HG02840 (cell line): ENCODE data around the gene FBXW8.

Source experiments
- ATAC-seq: cut with Tn5 transposase; IDR thresholded peaks from one replicate; pipeline ENCODE4 v1.9.1; 2021; ENCODE audit warnings: mild to moderate bottlenecking, moderate library complexity, moderate number of reproducible peaks; ENCODE audit not compliant: unreplicated experiment, low FRiP score

FBXW8 gene

GRCh38 chr12:116950628-116951325, 40.0 kb downstream of the FBXW8 start:
- ATAC-seq = no peak

DNA sequence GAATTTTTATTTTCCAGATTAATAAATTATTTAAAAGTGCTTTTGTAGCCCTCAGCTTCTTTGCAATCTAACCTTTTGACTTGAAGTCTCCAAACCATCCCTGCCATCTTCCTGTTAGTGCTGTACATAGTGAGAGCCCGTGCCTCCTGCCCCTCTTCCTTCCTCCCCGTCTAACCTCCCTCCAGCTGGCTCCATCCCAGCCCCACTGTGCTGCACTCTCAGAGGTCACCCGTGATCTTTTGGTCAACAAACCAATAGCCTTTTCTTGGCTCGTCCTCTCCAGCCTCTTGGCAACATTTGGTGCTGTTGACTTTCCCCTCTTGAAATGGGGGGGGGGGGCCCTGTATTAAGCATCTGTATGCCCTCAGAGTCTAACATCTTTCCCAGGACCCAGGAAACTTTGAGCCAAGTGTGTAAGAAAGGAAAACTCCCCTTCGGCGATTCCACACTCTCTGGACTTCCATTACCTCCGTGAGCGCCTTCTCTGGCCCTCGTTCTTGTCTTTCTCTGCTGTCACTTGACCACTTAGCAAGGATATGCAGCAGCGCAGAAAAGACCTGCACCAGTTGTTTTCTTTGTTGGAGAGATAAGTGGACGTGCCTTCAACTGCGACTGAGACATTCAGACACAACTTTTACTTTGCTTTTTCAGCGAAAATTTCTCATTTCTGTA, 44.1 kb downstream of the FBXW8 start:
- no peak for ATAC-seq

DNA sequence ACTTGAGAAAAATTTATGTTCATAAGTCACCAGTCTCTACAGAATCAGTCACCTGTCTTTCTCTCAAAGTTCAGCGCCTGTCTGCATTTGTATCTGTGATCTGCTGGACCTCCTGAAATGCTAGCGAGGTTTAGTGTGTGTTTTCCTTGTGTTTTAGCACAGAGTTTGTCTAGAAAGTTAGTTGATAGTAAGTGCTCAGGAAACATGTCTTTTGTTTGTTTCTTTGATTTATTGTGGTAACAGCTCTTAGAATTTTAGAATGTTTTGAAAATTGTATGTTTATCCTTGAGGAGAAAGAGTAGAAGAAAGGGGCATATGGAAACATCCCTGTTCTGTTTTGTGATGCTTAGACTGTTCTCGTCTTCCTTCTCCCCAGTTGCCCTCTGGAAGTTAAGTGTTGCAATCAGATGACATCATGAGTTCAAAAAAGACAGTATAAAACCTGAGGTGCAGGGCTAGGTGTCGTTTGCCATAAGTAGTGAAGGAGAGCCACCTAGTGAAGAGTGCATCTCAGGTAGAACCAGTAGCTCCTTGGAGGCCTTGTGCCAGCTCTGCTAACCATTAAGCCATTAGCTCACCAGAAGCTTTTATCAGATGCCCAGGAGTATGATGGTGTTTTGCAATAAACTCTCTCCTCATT, 44.8 kb downstream of the FBXW8 start:
- ATAC-seq = no peak

GRCh38 chr12:116958402-116959197, 47.9 kb downstream of the FBXW8 start:
- ATAC-seq = no peak

DNA sequence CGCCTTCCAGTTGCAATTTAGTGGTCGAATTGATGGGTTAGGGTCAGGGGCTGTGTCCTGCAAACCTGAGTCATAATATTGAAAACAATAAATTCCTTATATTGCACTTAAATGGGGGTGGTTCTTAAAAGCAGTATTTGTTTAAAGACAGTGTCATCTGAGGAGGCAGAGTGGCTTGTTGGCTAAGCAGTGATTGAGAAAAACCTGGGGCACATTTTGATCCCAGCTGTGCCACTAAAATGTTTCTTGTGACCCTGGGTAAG, 48.4 kb downstream of the FBXW8 start:
- no peak for ATAC-seq

DNA sequence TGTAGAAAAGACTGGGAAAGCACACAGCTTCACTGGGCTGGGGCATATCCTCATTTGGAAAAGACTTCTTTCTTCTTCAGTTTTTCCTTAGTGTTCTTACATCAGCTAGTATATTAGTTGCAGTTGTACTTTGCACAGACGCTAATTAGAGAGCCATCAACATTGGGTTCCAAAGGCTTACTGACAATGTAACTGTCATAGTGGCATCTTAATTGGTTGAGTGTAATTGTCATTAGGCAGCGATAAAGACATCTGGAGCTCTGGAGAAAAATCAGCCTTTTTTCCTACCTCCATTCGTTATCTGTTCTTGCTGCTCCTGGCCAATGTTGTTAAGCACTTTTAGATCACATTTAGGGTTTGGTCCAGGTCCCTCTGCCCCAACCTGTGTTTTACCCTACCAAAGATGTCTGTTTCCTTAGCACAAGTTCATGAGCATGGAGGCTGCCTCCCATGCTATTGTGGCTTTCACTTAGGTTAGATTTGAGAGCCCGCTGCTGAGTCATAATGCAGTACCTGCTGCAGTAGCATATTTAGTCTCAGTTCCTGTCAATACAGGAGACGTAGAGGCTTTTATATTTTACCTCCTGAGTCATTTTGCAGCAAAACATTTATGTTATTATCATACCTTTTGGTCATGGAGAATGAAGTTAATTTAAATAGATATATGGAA, 49.2 kb downstream of the FBXW8 start:
- ATAC-seq = peak; percentile 96

- ATAC-seq = no peak
These were observed 51.4 kb downstream of the FBXW8 start for GRCh38 chr12:116962197-116962596.

GRCh38 chr12:116962783-116963356, 52.1 kb downstream of the FBXW8 start:
- ATAC-seq = no peak

DNA sequence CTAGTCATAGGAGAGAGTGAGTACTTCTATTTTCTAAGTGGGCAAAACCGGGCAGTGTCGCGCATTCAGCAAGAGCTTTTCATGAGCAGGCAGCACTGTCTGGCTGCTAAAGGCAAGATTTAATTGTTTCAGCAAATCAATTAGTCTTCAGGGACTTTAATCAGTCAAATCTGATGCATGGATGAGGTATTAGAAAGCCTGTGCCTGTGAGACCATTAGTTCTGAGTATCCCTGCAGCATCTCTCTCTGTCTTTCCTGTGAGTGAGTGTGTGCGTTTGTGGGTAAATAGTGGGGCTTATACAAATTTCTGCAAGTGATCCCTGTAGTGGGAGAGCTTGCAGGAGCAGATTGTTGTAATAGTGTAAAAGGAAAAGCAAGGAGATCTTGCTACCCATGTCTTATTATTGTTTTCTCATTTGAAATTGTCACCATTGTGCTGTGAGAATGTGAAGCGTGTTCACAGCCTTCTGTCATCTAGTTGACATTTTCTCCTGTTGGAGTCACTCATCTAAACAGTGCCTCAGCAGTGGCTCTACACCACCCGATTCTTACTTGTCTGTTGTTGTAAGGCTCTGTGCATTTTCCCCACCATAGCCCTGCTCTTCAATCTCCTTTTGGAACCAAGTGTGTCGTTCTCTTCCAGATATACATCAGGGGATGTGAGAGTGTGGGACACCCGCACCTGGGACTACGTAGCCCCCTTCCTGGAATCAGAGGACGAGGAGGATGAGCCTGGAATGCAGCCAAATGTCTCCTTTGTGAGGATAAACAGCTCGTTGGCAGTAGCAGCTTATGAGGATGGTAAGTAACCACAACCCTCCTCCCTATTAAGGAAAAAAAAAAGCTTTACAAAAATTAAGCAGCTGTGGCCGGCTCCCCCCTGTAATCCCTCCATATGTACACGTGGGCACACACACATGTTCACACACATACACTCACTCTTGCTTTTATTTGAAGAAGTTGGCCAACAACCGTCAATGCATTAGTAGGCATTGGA, 53.6 kb downstream of the FBXW8 start:
- no peak for ATAC-seq

DNA sequence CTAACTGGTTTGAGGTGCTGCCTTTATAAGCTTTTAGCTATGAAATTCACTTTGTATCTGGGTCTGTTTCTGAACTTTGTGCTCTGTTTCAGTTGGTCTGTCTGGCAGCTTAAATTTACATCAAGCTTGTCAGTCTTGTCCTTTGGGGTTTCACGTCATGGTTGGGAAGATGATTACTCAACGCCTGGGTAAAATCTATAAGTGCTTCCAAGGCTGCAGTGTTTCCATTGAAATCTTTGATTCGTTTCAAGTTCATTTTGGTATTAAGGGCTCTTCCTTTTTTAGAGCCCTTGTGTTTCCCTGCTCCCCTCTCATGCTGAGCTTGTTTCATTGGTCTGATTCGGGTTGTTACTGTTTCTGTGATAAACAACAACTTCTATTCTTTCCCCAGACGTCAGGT, 58.2 kb downstream of the FBXW8 start:
- ATAC-seq = no peak

- ATAC-seq = no peak
These were observed 59.1 kb downstream of the FBXW8 start for GRCh38 chr12:116969615-116970585.

- ATAC-seq = no peak
These were observed 60.5 kb downstream of the FBXW8 start for GRCh38 chr12:116971222-116971621.

DNA sequence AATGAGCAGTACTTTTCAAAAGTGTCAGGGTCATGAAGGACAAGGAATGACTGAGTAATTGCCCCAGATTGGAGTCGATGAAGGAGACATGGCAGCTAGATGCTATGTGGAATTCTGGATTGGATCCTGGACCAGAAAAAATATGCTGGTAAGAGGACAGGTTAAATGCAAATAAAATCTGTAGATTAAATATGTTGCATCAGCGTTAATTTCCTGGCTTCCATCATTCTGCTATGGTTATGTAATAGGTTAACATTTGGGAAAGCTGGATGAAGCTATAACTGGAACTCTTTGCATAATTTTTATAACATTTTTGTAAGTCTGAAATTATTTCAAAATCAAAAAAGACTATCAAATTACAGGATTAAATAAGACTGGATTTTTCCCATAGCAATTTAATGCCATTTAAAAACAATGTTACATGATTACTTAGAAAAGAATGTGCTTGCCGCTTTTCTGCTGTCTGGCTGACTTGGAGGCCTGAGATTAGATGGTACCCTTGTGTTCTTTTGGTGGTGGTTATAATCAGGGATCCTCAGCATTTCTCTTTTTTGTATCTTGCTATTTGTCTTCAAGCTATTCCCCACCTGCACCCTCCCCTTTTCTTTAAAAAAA, 65.1 kb downstream of the FBXW8 start:
- no peak for ATAC-seq

GRCh38 chr12:116977465-116978380, 67.0 kb downstream of the FBXW8 start:
- ATAC-seq = no peak

DNA sequence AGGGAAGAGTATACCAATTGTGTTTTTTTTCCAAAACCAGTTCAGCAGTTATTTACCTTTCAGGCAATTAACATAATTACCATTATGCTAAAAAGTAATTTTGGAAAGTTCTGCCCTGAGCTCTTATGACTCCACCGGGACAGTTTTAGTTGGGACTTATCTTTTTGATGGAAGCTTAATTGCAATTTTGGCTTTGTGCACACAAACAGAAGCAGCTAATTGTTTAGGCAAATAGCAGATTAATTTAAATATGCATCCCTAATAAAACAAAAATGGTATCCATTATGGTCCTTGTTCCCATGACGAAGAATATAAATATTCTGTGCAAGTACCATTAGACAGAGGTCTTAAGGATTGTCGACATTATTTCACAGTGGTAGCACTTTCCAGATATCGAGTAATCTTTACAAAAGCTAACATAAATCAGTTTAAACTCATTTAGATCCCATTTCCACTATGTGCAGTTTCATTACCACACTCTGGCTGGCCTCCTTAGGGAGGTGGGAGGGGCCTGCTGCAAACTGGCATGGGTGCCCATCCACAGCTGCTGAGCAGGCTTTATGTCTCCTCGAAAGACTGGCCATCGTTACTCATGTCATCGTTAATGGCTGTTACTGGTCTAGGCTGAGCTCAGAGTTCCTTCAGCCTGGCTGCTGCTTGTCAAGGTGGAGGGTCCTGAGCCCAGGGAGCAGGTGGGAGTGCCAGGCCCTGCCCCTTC, 68.2 kb downstream of the FBXW8 start:
- no peak for ATAC-seq

GRCh38 chr12:116980083-116980482, 69.3 kb downstream of the FBXW8 start:
- ATAC-seq = no peak
